Fibroblast of mammary gland (primary cell): ENCODE results near the gene OSBPL10.

ENCODE experiments used
- DNase-seq: peaks from one replicate; pipeline ENCODE4 v3.0.0-alpha.2; 2010; ENCODE audit warnings: low read depth
- H3K4me3 ChIP-seq: 2 replicates; pipeline ENCODE4 v1.5.1; 2011; ENCODE audit warnings: low read depth, mild to moderate bottlenecking, low read length, moderate library complexity; ENCODE audit not compliant: control insufficient read depth
- CTCF ChIP-seq: conservative IDR thresholded peaks from 2 replicates; pipeline ENCODE4 v1.5.1; 2011; ENCODE audit warnings: low read depth, low read length, inconsistent platforms; ENCODE audit not compliant: control insufficient read depth, insufficient read depth

OSBPL10 gene

GRCh38 chr3:31858439-31858838, 122.6 kb downstream of the OSBPL10 start:
- DNase-seq, result peak; percentile 7
- H3K4me3 ChIP-seq, result no peak overlapping the region
- TF ChIP-seq CTCF, result no peak

GRCh38 chr3:31853580-31853979, 127.5 kb downstream of the OSBPL10 start:
- H3K4me3 ChIP-seq, result no peak overlapping the region
- no peak for TF ChIP-seq CTCF
- DNase-seq, result no peak

- TF ChIP-seq CTCF, result no peak
- DNase-seq, result no peak
- no peak overlapping the region for H3K4me3 ChIP-seq
These were observed 129.8 kb downstream of the OSBPL10 start for GRCh38 chr3:31851278-31851677.

GRCh38 chr3:31848911-31849310, 132.2 kb downstream of the OSBPL10 start:
- no peak for TF ChIP-seq CTCF
- no peak overlapping the region for H3K4me3 ChIP-seq
- DNase-seq, result no peak

- no peak overlapping the region for H3K4me3 ChIP-seq
- no peak for TF ChIP-seq CTCF
- no peak for DNase-seq
These were observed 132.8 kb downstream of the OSBPL10 start for GRCh38 chr3:31848163-31848818.

- TF ChIP-seq CTCF, result no peak
- DNase-seq, result no peak
- H3K4me3 ChIP-seq, result no peak overlapping the region
These were observed 133.3 kb downstream of the OSBPL10 start for GRCh38 chr3:31847760-31848159.

GRCh38 chr3:31841515-31841914, 139.5 kb downstream of the OSBPL10 start:
- H3K4me3 ChIP-seq, result no peak overlapping the region
- no peak for TF ChIP-seq CTCF
- no peak for DNase-seq
